ENCODE measurements around the gene ATG14.
A peak's percentile ranks its signal among the peaks of the same experiment; 100 is the strongest.
"Not testable (repeated sequence)": the region's sequence is repeated elsewhere in the genome, so short reads cannot be mapped to it uniquely, and the experiment has no call there.

Gene ATG14

GRCh38 chr14:55389330-55389729, 22.3 kb downstream of the ATG14 start:
- Histone ChIP-seq H3K27ac (peak overlapping the region in 1 of 21 experiments; percentile 55), H3K4me3 (no peak overlapping the region)

GRCh38 chr14:55388160-55388559, 23.5 kb downstream of the ATG14 start:
- Histone ChIP-seq H3K27ac (no peak overlapping the region), H3K4me3 (no peak overlapping the region)

- peak overlapping the region in 1 of 21 experiments; percentile 63 for H3K27ac ChIP-seq
- no peak overlapping the region for H3K4me3 ChIP-seq
These were observed 24.5 kb downstream of the ATG14 start for GRCh38 chr14:55387121-55387520.

- Histone ChIP-seq H3K27ac (peak overlapping the region in 6 of 21 experiments; percentile 2 to 63 (median 34)), H3K4me3 (no peak overlapping the region)
These were observed 25.4 kb downstream of the ATG14 start for GRCh38 chr14:55386037-55386808.

- Histone ChIP-seq H3K4me3 (no peak overlapping the region), H3K27ac (peak overlapping the region in 3 of 21 experiments; percentile 8 to 23 (median 16))
These were observed 27.1 kb downstream of the ATG14 start for GRCh38 chr14:55384536-55384935.

GRCh38 chr14:55383541-55384140, 28.0 kb downstream of the ATG14 start:
- H3K27ac ChIP-seq, result no peak overlapping the region
- H3K4me3 ChIP-seq, result no peak overlapping the region

GRCh38 chr14:55383056-55383466, 28.6 kb downstream of the ATG14 start:
- H3K4me3 ChIP-seq, H3K27ac ChIP-seq: not testable (repeated sequence)

GRCh38 chr14:55382483-55382882, 29.1 kb downstream of the ATG14 start:
- H3K27ac ChIP-seq, result no peak overlapping the region
- no peak overlapping the region for H3K4me3 ChIP-seq

GRCh38 chr14:55381561-55381960, 30.1 kb downstream of the ATG14 start:
- H3K4me3 ChIP-seq, result no peak overlapping the region
- H3K27ac ChIP-seq, result no peak overlapping the region

GRCh38 chr14:55381040-55381439, 30.6 kb downstream of the ATG14 start:
- Histone ChIP-seq H3K4me3 (no peak overlapping the region), H3K27ac (no peak overlapping the region)

- H3K4me3 ChIP-seq, result no peak overlapping the region
- no peak overlapping the region for H3K27ac ChIP-seq
These were observed 34.4 kb downstream of the ATG14 start for GRCh38 chr14:55377236-55377635.

GRCh38 chr14:55374771-55375170, 36.9 kb downstream of the ATG14 start:
- peak overlapping the region in 1 of 21 experiments; percentile 44 for H3K27ac ChIP-seq
- no peak overlapping the region for H3K4me3 ChIP-seq

GRCh38 chr14:55373784-55374705, 37.6 kb downstream of the ATG14 start:
- Histone ChIP-seq H3K27ac (peak overlapping the region in 2 of 21 experiments; percentile 13 to 44), H3K4me3 (no peak overlapping the region)

GRCh38 chr14:55372825-55373224, 38.8 kb downstream of the ATG14 start:
- Histone ChIP-seq H3K4me3 (no peak overlapping the region), H3K27ac (no peak overlapping the region)

GRCh38 chr14:55372423-55372822, 39.2 kb downstream of the ATG14 start:
- Histone ChIP-seq H3K4me3 (no peak overlapping the region), H3K27ac (no peak overlapping the region)

GRCh38 chr14:55370883-55371455, 40.7 kb downstream of the ATG14 start:
- H3K4me3 ChIP-seq, result no peak overlapping the region

GRCh38 chr14:55366271-55366670, 45.4 kb downstream of the ATG14 start:
- Histone ChIP-seq H3K4me3 (no peak overlapping the region), H3K27ac (peak overlapping the region in 1 of 21 experiments; percentile 4)

More at GRCh38 chr14:55370883-55371455, 40.7 kb downstream of the ATG14 start:
- no peak overlapping the region for H3K27ac ChIP-seq

- Histone ChIP-seq H3K4me3 (no peak overlapping the region), H3K27ac (no peak overlapping the region)
These were observed 50.4 kb downstream of the ATG14 start for GRCh38 chr14:55361190-55361589.

- Histone ChIP-seq H3K27ac (no peak overlapping the region), H3K4me3 (no peak overlapping the region)
These were observed 52.3 kb downstream of the ATG14 start for GRCh38 chr14:55359307-55359706.

- Histone ChIP-seq H3K4me3 (no peak overlapping the region), H3K27ac (no peak overlapping the region)
These were observed 54.7 kb downstream of the ATG14 start for GRCh38 chr14:55356913-55357312.

Data from skin epidermis (tissue), 12 donors.